ENCODE measurements around the gene PDE4B.

GRCh38 chr1:66284746-66285145 is 492.1 kb downstream of the PDE4B start:
- TF ChIP-seq, protein P1, sequence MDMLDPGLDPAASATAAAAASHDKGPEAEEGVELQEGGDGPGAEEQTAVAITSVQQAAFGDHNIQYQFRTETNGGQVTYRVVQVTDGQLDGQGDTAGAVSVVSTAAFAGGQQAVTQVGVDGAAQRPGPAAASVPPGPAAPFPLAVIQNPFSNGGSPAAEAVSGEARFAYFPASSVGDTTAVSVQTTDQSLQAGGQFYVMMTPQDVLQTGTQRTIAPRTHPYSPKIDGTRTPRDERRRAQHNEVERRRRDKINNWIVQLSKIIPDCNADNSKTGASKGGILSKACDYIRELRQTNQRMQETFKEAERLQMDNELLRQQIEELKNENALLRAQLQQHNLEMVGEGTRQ (IDR thresholded peaks at IDR 0.05) = no peak
- TF ChIP-seq CEBPB (IDR thresholded peaks at IDR 0.05) (no peak), FOXS1 (CRISPR knock-in tag; IDR thresholded peaks at IDR 0.05) (no peak)

Data from A549 (cell line).